HepG2 (cell line): ENCODE data around the gene ZFP36L2. TPM values are rescaled to one million over a fixed set of nuclear protein-coding genes. Genes with fewer than 3 reads are reported as not detected.

Source experiments
- FUBP1 ChIP-seq: sonication (generic); formaldehyde crosslinking; IDR thresholded peaks from 2 replicates; pipeline ENCODE4 v1.5.1; 2020; ENCODE audit warnings: missing genetic modification reagents, mild to moderate bottlenecking, borderline replicate concordance
- KLF15 ChIP-seq: sonication (generic); formaldehyde crosslinking; IDR thresholded peaks from 2 replicates; pipeline ENCODE4 v1.8.1; 2023; ENCODE audit warnings: borderline replicate concordance, mild to moderate bottlenecking, inconsistent platforms, missing genetic modification reagents, mixed read lengths
- KMT2A ChIP-seq: sonication (generic); formaldehyde crosslinking; IDR thresholded peaks from 2 replicates; pipeline ENCODE4 v1.4.0; 2020; ENCODE audit warnings: missing genetic modification reagents
- MIER2 ChIP-seq: IDR thresholded peaks from 2 replicates; pipeline ENCODE4 v1.6.1; 2016; ENCODE audit warnings: missing biosample characterization, missing genetic modification reagents
- PAXIP1 ChIP-seq: sonication (generic); formaldehyde crosslinking; conservative IDR thresholded peaks from 2 replicates; pipeline ENCODE4 v1.4.0; 2020; ENCODE audit warnings: mild to moderate bottlenecking, missing genetic modification reagents, moderate library complexity
- RFXAP ChIP-seq: sonication (generic); formaldehyde crosslinking; IDR thresholded peaks from 2 replicates; pipeline ENCODE4 v1.4.0; 2020; ENCODE audit warnings: missing genetic modification reagents, borderline replicate concordance
- THRA ChIP-seq: sonication (generic); formaldehyde crosslinking; IDR thresholded peaks from 2 replicates; pipeline ENCODE4 v1.4.0; 2020; ENCODE audit warnings: missing genetic modification reagents, borderline replicate concordance
- TSC22D2 ChIP-seq: sonication (generic); formaldehyde crosslinking; IDR thresholded peaks from 2 replicates; pipeline ENCODE4 v1.5.1; 2020; ENCODE audit warnings: missing genetic modification reagents, mild to moderate bottlenecking, borderline replicate concordance
- ZBTB14 ChIP-seq: sonication (generic); formaldehyde crosslinking; IDR thresholded peaks from 2 replicates; pipeline ENCODE4 v1.4.0; 2020; ENCODE audit warnings: missing genetic modification reagents
- ZFX ChIP-seq: sonication (generic); formaldehyde crosslinking; IDR thresholded peaks from 2 replicates; pipeline ENCODE4 v1.4.0; 2020; ENCODE audit warnings: mild to moderate bottlenecking, low read depth, missing genetic modification reagents, moderate library complexity
- ZNF10 ChIP-seq: sonication (generic); formaldehyde crosslinking; IDR thresholded peaks from 2 replicates; pipeline ENCODE4 v1.4.0; 2020; ENCODE audit warnings: mild to moderate bottlenecking, low read depth, missing genetic modification reagents, borderline replicate concordance
- ZNF282 ChIP-seq: fragments of 450-650 bp; IDR thresholded peaks from 2 replicates; pipeline ENCODE4 v1.6.1; 2018; ENCODE audit not compliant: partially characterized antibody
- ZNF335 ChIP-seq: sonication (generic); formaldehyde crosslinking; IDR thresholded peaks from 2 replicates; pipeline ENCODE4 v1.4.0; 2020; ENCODE audit warnings: missing genetic modification reagents
- ZNF772 ChIP-seq: sonication (generic); formaldehyde crosslinking; IDR thresholded peaks from 2 replicates; pipeline ENCODE4 v1.5.0; 2020; ENCODE audit warnings: mild to moderate bottlenecking, missing genetic modification reagents
- polyA plus RNA-seq, 8 experiments: library from polyadenylated mRNA; depleted of rRNA in 3 of 8; stranded (reverse) in 7 of 8; unstranded in 1 of 8; fragments of >200 nt; fragmentation: Illumina TruSeq in 4 of 8; extraction: Trizol in 4 of 8; gene quantifications; 2 replicates each; pipeline versions ENCODE4 v1.2.1 to v1.2.3, GENCODE V29; 2011 to 2016; ENCODE audit warnings: low read depth in 4 of 8, missing spikeins in 1 of 8, mixed read lengths in 1 of 8; ENCODE audit not compliant: insufficient read depth in 1 of 8
- total RNA-seq, 5 experiments: library from RNA; depleted of rRNA; stranded (reverse); fragments of >200 nt; fragmentation: Illumina TruSeq; extraction: Trizol; gene quantifications; 2 replicates each; pipeline ENCODE4 v1.2.3, GENCODE V29; 2016; ENCODE audit warnings: low read depth in 1 of 5

Gene ZFP36L2
- total and polyA plus RNA-seq, 2 of the 13 experiments (the other 11 are each of a cell fraction or from before 2014, with no cell fraction given): 11.2 to 21.8 TPM

- peak; percentile 96 for TF ChIP-seq THRA (CRISPR knock-in tag)
- TF ChIP-seq ZNF10: no peak
- TF ChIP-seq ZNF772 (CRISPR knock-in tag): 0 out of 2 replicates have a peak, but pooled peaks have one; percentile 35
- TF ChIP-seq ZFX: no peak; the same call in 1 of the 2 replicates
- peak; percentile 93 for TF ChIP-seq PAXIP1 (CRISPR knock-in tag)
- TF ChIP-seq MIER2 (CRISPR knock-in tag): no peak
- TF ChIP-seq ZNF335 (CRISPR knock-in tag): no peak
- no peak for TF ChIP-seq FUBP1 (CRISPR knock-in tag)
- no peak for TF ChIP-seq ZBTB14
- TF ChIP-seq TSC22D2 (CRISPR knock-in tag): 0 out of 2 replicates have a peak, but pooled peaks have one; percentile 69
- TF ChIP-seq KMT2A (CRISPR knock-in tag): no peak; the same call in 1 of the 2 replicates
- TF ChIP-seq KLF15 (CRISPR knock-in tag): no peak
- no peak for TF ChIP-seq ZNF282
- TF ChIP-seq RFXAP (CRISPR knock-in tag): no peak; the same call in 1 of the 2 replicates
Measured at GRCh38 chr2:43258547-43259156, 32.2 kb upstream of the ZFP36L2 start (continued).
